Thymus (tissue), 11 donors: Measurements from ENCODE around the gene NAA16. TPM values are rescaled to one million over a fixed set of nuclear protein-coding genes. Genes with fewer than 3 reads are reported as not detected.

Source experiments
- DNase-seq, 9 donors: peaks; one replicate each; pipeline ENCODE4 v3.0.0-alpha.2; 2013; ENCODE audit warnings: low spot score in 9 of 9, low read depth in 6 of 9, missing footprints in 1 of 9
- H3K27ac ChIP-seq, 2 donors: one replicate each; pipeline ENCODE4 v1.5.1; 2013; ENCODE audit warnings: control low read depth in 1 of 2, low read depth in 1 of 2, low read length in 1 of 2, mild to moderate bottlenecking in 1 of 2, moderate library complexity in 1 of 2
- H3K27me3 ChIP-seq, 2 donors: one replicate each; pipeline ENCODE4 v1.5.1; 2013; ENCODE audit warnings: low read length in 1 of 2; ENCODE audit not compliant: control insufficient read depth in 2 of 2, insufficient read depth in 1 of 2
- H3K36me3 ChIP-seq, 2 donors: one replicate each; pipeline ENCODE4 v1.5.1; 2013; ENCODE audit warnings: low read length in 1 of 2, mild to moderate bottlenecking in 1 of 2, moderate library complexity in 1 of 2; ENCODE audit not compliant: control insufficient read depth in 2 of 2, insufficient read depth in 2 of 2
- H3K4me1 ChIP-seq, 2 donors: one replicate each; pipeline ENCODE4 v1.5.1; 2013; ENCODE audit warnings: low read length in 2 of 2; ENCODE audit not compliant: control insufficient read depth in 2 of 2, insufficient read depth in 2 of 2
- H3K4me3 ChIP-seq, 2 donors: one replicate each; pipeline ENCODE4 v1.5.1; 2013; ENCODE audit warnings: low read length in 2 of 2, control low read depth in 1 of 2, mild to moderate bottlenecking in 1 of 2
- H3K9me3 ChIP-seq, 2 donors: one replicate each; pipeline ENCODE4 v1.5.1; 2013; ENCODE audit warnings: low read length in 1 of 2, mild to moderate bottlenecking in 1 of 2; ENCODE audit not compliant: control insufficient read depth in 2 of 2, insufficient read depth in 1 of 2
- WGBS: extraction: QIAGEN DNeasy Blood & Tissue Kit; methylation state at CpG from one replicate; pipeline ENCODE4 v1.1.7; 2013; 5-methylcytosine and 5-hydroxymethylcytosine counted together
- polyA plus RNA-seq: library from polyadenylated mRNA; stranded (reverse); fragments of 200-250 nt; gene quantifications from one replicate; pipeline ENCODE4 v1.2.3, GENCODE V29; 2013
- total RNA-seq: library from RNA; stranded (reverse); fragments of 120-200 nt; gene quantifications from one replicate; pipeline ENCODE4 v1.2.4, GENCODE V29; 2013
- donor health status: healthy.

The NAA16 gene
- total and polyA plus RNA-seq, 2 donors: 10.6 to 23.8 TPM

GRCh38 chr13:41313117-41313516, 2.0 kb downstream of the NAA16 start:
- Histone ChIP-seq H3K4me3 (no peak overlapping the region), H3K36me3 (peaks cover 0 to 4% of the 10 kb centered on the region in 2 donors), H3K27ac (no peak overlapping the region), H3K4me1 (peaks cover 11 to 16% of the 10 kb centered on the region in 2 donors), H3K9me3 (no peaks in the 10 kb centered on the region), H3K27me3 (peaks cover 0 to 3% of the 10 kb centered on the region in 2 donors)
- 93% methylated on average over 5 of the region's 5 CpGs for WGBS
- no peak for DNase-seq

DNA sequence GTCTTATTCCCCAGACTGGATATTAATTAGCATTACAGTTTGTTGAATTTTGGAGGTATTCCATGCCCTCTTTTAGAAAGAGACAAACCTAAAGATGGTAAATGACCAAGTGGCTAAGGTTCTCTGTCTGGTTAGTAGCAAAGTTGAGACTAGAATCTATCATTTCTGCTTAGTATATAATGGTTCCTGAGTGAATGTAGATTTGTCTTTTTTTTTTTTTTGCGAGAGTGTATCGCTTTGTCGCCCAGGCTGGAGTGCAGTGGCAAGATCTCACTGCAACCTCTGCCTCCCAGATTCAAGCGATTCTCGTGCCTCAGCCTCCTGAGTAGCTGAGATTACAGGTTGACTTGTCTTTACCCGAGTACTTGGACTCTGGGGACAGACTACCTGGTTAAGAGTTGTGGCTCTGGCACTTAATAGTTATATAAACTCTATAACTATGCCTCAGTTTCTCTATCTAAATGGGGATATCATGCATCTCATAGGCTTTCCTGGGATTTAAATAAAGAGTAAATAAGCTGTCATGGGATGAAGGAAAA, 2.7 kb downstream of the NAA16 start:
- Histone ChIP-seq H3K9me3 (no peaks in the 10 kb centered on the region), H3K4me1 (peaks cover 11 to 16% of the 10 kb centered on the region in 2 donors), H3K27me3 (peaks cover 0 to 3% of the 10 kb centered on the region in 2 donors), H3K27ac (no peak overlapping the region), H3K4me3 (no peak overlapping the region), H3K36me3 (peaks cover 0 to 4% of the 10 kb centered on the region in 2 donors)
- 94% methylated on average over 6 of the region's 6 CpGs for WGBS
- no peak for DNase-seq

DNA sequence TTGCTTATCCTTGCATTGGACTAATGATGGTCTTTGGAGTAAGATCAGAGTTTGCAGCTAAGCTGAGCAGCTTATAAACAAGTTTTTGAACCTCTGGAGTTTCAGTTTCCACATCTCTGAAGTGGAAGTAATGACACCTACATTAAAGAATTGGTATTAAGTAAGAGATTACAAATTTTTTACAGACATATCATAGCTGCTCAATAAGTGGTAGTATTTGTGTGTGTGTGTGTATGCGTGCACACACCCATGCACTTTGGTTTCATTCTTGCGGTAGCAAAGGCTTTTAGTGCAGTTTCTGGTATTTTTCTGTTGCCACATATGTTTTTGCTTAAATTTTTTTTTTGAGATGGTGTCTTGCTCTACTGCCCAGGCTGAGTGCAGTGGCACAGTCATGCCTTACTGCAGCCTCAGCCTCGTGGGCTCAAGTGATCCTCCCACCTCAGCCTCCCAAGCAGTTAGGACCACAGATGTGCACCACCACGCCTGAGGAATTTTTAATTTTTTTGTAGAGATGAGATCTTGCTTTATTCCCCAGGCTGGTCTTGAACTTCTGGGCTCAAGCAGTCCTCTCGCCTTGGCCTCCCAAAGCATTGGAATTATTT, 4.5 kb downstream of the NAA16 start:
- peaks cover 11 to 15% of the 10 kb centered on the region in 2 donors for H3K4me1 ChIP-seq
- no peaks in the 10 kb centered on the region for H3K9me3 ChIP-seq
- peaks cover 0 to 5% of the 10 kb centered on the region in 2 donors for H3K36me3 ChIP-seq
- DNase-seq: no peak
- no peak overlapping the region for H3K27ac ChIP-seq
- peaks cover 0 to 3% of the 10 kb centered on the region in 2 donors for H3K27me3 ChIP-seq
- no peak overlapping the region for H3K4me3 ChIP-seq
- WGBS: 95% methylated on average over 5 of the region's 5 CpGs

DNA sequence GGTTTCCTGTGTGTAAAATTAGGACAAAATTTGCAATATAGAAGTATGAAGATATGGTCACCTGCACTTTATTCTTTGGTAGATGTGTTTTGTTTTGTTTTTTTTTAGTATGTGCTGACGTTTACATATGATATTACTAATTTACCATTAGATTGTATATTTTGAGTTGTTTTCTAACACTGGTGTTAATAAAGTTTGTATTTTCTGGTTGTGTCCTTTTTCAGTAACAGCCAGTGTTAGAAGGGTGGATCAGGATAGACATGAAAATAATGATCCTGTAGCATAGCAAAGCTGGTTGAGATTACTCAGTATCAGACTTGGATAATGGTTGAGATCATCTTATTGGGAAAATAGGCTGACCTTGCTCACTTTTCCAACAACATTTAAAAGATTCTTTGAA, 6.2 kb downstream of the NAA16 start:
- H3K27me3 ChIP-seq: no peaks in the 10 kb centered on the region
- peaks cover 0 to 18% of the 10 kb centered on the region in 2 donors for H3K36me3 ChIP-seq
- WGBS: 97% methylated on average over 1 of the region's 1 CpG
- DNase-seq: no peak
- H3K9me3 ChIP-seq: no peaks in the 10 kb centered on the region
- H3K4me3 ChIP-seq: no peak overlapping the region
- H3K27ac ChIP-seq: no peak overlapping the region
- peaks cover 8 to 13% of the 10 kb centered on the region in 2 donors for H3K4me1 ChIP-seq

GRCh38 chr13:41325752-41326151, 14.7 kb downstream of the NAA16 start:
- WGBS: 94% methylated on average over 2 of the region's 2 CpGs
- Histone ChIP-seq H3K9me3 (no peaks in the 10 kb centered on the region), H3K27me3 (no peaks in the 10 kb centered on the region), H3K36me3 (peaks cover 4 to 57% of the 10 kb centered on the region in 2 donors), H3K27ac (no peak overlapping the region), H3K4me1 (no peaks in the 10 kb centered on the region), H3K4me3 (no peak overlapping the region)
- DNase-seq: no peak

DNA sequence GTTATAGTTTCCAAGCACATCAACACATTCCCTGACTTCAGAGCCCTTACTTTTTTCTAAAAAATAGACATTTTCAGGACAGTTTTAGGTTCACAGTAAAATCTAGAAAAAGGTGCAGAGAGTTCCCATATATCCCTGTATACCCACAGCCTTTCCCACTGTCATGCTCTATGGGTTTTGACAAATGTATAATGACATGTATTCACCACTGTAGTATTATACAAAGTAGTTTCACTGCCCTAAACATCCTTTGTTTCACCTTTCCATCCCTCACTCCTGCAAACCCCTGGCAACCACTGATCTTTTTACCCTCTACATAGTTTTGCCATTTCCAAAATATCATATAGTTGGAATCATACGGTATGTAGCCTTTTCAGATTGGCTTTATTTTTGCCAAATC, 15.6 kb downstream of the NAA16 start:
- WGBS: 98% methylated on average over 1 of the region's 1 CpG
- no peaks in the 10 kb centered on the region for H3K27me3 ChIP-seq
- H3K36me3 ChIP-seq: peaks cover 4 to 49% of the 10 kb centered on the region in 2 donors
- no peaks in the 10 kb centered on the region for H3K4me1 ChIP-seq
- no peak overlapping the region for H3K4me3 ChIP-seq
- H3K9me3 ChIP-seq: no peaks in the 10 kb centered on the region
- no peak overlapping the region for H3K27ac ChIP-seq
- DNase-seq: no peak

- 77% methylated on average over 3 of the region's 3 CpGs for WGBS
- Histone ChIP-seq H3K27ac (no peak overlapping the region), H3K9me3 (no peaks in the 10 kb centered on the region), H3K36me3 (peaks cover 4 to 45% of the 10 kb centered on the region in 2 donors), H3K4me3 (no peak overlapping the region), H3K4me1 (no peaks in the 10 kb centered on the region), H3K27me3 (no peaks in the 10 kb centered on the region)
- no peak for DNase-seq
Measured at GRCh38 chr13:41327994-41328790, 17.1 kb downstream of the NAA16 start.

- Histone ChIP-seq H3K36me3 (peaks cover 3 to 24% of the 10 kb centered on the region in 2 donors), H3K4me3 (no peak overlapping the region), H3K27me3 (no peaks in the 10 kb centered on the region), H3K27ac (no peak overlapping the region), H3K9me3 (no peaks in the 10 kb centered on the region), H3K4me1 (no peaks in the 10 kb centered on the region)
- DNase-seq: no peak
- WGBS: 95% methylated on average over 1 of the region's 1 CpG
Measured at GRCh38 chr13:41332829-41333228, 21.8 kb downstream of the NAA16 start.

DNA sequence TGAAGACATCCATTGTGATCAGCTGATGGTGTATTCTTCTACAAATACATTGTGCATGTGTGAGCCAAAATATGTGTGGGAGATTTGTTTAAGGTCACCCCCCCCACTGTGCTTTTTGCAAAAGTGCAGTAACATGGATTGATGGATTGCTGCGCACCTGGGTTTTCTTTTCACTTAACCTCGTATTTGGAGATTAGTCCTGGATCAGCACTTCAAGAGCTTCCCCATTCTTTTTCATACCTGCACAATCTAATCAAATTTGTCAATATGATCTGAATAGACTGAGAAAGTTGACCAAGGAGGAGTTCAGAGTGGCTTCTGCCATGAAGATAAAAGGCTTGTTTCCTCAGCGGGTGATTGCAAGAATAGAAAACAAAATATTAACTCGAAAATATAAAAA, 23.7 kb downstream of the NAA16 start:
- H3K27ac ChIP-seq: no peak overlapping the region
- no peaks in the 10 kb centered on the region for H3K9me3 ChIP-seq
- no peak for DNase-seq
- H3K4me1 ChIP-seq: no peaks in the 10 kb centered on the region
- 87% methylated on average over 4 of the region's 4 CpGs for WGBS
- no peaks in the 10 kb centered on the region for H3K27me3 ChIP-seq
- H3K4me3 ChIP-seq: no peak overlapping the region
- H3K36me3 ChIP-seq: peaks cover 6 to 21% of the 10 kb centered on the region in 2 donors
